Skin of body (tissue), 2 donors: ENCODE data around the gene IFT122. TPM values are rescaled to one million over a fixed set of nuclear protein-coding genes. Genes with fewer than 3 reads are reported as not detected.
A peak's percentile ranks its signal among the peaks of the same experiment; 100 is the strongest.
"Not testable (repeated sequence)": the region's sequence is repeated elsewhere in the genome, so short reads cannot be mapped to it uniquely, and the experiment has no call there.

Experiments used
- DNase-seq: peaks from one replicate; lab custom pipeline; 2025; lab: John Stamatoyannopoulos, UW
- total RNA-seq: library from RNA; depleted of rRNA; stranded (reverse); fragments of >200 nt; gene quantifications from one replicate; pipeline ENCODE4 v1.2.3, GENCODE V29; 2014

IFT122 gene
- total RNA-seq, 1 donor from 2014 or later: 51.4 TPM

- not testable (repeated sequence) for DNase-seq
These were observed 75.9 kb downstream of the IFT122 start for GRCh38 chr3:129515821-129516432.

GRCh38 chr3:129517516-129517915, 77.5 kb downstream of the IFT122 start:
- no peak for DNase-seq

- DNase-seq: no peak
These were observed 78.1 kb downstream of the IFT122 start for GRCh38 chr3:129518038-129518561.

GRCh38 chr3:129518581-129518980, 78.6 kb downstream of the IFT122 start:
- DNase-seq: no peak

- no peak for DNase-seq
These were observed 79.4 kb downstream of the IFT122 start for GRCh38 chr3:129519449-129519848.

GRCh38 chr3:129519896-129520715, 80.1 kb downstream of the IFT122 start:
- DNase-seq: peak; percentile 45

GRCh38 chr3:129520960-129521359, 80.9 kb downstream of the IFT122 start:
- DNase-seq: no peak

GRCh38 chr3:129521611-129522010, 81.6 kb downstream of the IFT122 start:
- DNase-seq: peak; percentile 89

- no peak for DNase-seq
These were observed 82.9 kb downstream of the IFT122 start for GRCh38 chr3:129522953-129523352.

- DNase-seq: no peak
These were observed 84.1 kb downstream of the IFT122 start for GRCh38 chr3:129524081-129524480.

GRCh38 chr3:129525341-129525968, 85.4 kb downstream of the IFT122 start:
- DNase-seq: no peak

- no peak for DNase-seq
These were observed 86.3 kb downstream of the IFT122 start for GRCh38 chr3:129526121-129526900.

GRCh38 chr3:129527262-129527661, 87.2 kb downstream of the IFT122 start:
- no peak for DNase-seq

- no peak for DNase-seq
These were observed 88.6 kb downstream of the IFT122 start, which contains the start of gene RHO for GRCh38 chr3:129528589-129529100. RHO (plus strand) TSS chr3:129528639; CDS start chr3:129528734, 95 bp downstream.

GRCh38 chr3:129529436-129530210, 89.6 kb downstream of the IFT122 start:
- peak; percentile 22 for DNase-seq

- no peak for DNase-seq
These were observed 90.3 kb downstream of the IFT122 start for GRCh38 chr3:129530251-129530791.

GRCh38 chr3:129530821-129531220, 90.8 kb downstream of the IFT122 start:
- no peak for DNase-seq

GRCh38 chr3:129531699-129532098, 91.7 kb downstream of the IFT122 start:
- DNase-seq: no peak

GRCh38 chr3:129532261-129532660, 92.2 kb downstream of the IFT122 start:
- no peak for DNase-seq

GRCh38 chr3:129533406-129533805, 93.4 kb downstream of the IFT122 start:
- DNase-seq: no peak
